GM21529 (cell line): ENCODE results near the gene PRAC2.

Experiments used
- ATAC-seq: cut with Tn5 transposase; IDR thresholded peaks from one replicate; pipeline ENCODE4 v1.9.1; 2021; ENCODE audit not compliant: unreplicated experiment

PRAC2 gene

DNA sequence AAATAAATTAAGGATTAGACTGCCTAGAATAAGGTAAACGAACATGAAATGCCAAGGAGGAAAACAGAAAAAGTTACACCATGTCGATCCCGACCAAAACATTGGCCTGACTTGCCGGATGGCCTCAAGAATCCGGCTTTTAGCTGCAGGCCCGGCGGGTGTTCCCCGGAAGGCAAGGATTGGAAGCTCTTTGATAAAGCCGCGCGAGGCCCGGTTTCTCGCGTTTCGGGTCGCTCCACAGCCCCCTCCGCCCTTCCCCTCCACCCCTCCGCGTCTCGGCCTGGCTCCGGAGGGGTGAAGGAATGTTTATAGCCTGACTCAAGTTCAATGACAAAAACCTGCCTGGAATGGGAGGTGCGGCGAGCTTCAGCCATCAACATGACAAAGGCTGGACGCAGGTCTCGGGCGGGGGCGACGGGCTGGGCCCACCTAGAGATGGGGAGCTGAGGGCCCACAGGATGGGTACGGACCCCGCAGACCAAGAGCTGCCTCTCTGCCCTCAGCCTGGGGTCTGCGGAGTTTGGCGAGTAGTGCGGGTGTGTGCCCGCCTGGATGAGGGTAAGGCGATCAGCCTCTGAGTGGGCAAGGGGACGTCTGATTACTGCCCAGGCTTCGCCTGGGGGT, 3.2 kb upstream of the PRAC2 start:
- no peak for ATAC-seq

DNA sequence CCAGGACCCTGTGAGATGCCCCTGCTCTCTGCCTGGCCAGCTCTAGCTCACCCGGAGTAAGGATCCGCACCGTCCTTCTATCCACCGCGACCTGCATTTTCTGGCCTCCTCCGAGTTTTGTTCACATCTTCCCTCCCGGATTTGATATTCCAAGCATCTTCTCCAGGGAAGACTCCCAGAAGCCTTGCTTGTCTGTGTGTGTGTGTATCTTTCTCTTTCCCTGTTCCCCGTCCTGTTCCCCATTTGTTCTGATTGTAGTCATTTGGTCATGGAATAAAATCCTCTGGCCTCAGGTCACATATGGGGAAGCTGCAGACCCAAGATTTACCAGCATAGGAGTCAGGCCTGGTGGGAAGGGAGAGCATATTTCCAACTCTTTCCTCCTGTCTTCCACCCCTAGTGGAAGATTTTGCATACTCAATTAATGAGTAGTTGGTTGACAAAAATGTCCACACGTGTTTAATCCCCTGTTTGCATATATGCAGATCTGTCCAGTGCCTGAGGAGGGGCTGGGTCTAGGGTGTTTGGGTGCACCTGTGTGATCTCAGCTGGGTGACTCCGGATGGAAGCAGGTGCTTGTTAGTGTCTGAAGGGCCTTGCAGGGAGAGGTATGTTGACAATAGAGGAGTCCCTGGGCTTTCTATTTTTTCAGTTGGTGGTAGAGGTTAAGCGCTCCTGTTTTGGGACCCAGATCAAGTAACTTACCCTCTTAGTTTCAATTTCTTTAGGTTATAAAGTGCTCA, 2.5 kb upstream of the PRAC2 start:
- ATAC-seq: no peak

GRCh38 chr17:48721009-48721402, 2.0 kb upstream of the PRAC2 start:
- no peak for ATAC-seq

- no peak for ATAC-seq
Measured at GRCh38 chr17:48722201-48722907, 631 bp upstream of the PRAC2 start, which contains the start of gene PRAC1. TSS of gene PRAC1 (minus strand) at chr17:48722518. CDS start at chr17:48722392, 126 bp downstream.

- ATAC-seq: no peak
Measured at GRCh38 chr17:48723423-48724250, 652 bp downstream of the PRAC2 start.

DNA sequence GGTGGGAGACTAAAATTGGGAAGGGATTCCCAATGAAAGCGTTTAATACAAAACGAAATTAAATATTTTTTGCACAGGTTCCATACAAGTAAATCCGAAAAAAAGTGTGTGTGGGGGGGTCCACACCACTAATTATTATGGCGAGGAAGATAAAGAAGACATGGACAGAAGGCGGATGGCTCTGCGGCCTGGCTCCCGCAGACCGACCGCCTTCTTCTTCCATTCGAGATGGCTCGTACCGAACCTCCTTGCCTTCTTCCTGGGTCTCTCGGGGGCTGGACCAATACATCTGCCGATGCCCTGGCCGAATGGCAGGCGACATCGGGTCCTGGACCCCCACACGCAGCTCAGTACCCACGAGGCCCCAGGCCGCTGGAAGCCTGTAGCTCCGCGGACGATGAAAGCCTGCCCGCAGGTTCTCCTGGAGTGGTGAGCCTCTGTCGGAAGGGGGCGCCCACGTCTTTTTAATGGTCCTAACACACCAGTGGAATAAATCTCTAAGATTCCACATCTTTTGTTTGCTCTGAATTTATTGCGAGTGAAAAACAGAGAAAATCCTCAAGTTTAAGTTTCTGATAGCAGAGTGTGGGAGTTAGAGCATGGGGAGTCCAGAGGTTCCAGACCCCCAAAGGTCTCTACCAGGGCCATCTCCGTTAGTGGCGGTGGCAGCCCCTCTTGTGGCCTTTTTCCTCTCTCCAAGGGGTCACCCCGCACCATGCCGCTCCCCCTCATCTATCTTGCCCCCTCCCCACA, 1.4 kb downstream of the PRAC2 start:
- no peak for ATAC-seq

GRCh38 chr17:48725004-48725287, 2.0 kb downstream of the PRAC2 start:
- ATAC-seq: no peak

DNA sequence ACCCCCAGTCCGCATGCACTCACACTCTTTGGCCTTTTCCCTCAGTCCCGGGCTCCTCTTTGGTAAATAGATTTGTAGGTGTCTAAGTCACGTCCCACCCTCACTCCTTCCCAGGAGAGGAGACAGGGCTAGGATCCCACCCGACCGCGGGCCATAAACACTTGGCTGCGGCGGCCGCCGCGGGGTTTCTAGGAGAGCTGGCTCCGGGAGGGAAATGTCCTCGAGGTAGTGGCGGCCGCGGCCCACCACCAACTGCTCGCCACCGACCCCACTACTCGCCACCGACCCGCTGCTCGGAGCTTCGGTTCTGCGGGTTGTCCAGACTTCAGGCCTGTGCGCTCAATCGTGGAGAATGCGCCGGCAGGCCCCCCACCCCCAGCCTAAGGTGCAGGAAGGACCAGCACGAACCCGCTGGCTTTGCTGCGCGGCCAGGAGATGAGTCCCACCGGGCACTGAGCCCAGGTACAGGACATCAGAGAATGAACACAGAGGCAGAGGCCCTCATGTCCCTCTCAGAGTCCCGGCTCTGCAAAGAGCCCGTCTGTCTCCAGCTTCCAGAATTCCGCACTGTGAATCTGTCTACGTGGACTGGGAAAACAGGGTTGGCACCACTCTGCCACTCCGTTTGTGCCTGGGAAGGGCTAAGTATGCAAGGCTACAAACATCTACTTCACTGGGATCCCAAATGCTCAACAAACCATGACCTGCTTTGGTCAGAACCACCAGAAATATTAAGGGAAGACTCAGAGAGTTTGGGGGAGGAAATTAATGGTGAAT, 2.5 kb downstream of the PRAC2 start:
- no peak for ATAC-seq

- no peak for ATAC-seq
Measured at GRCh38 chr17:48726114-48726915, 3.3 kb downstream of the PRAC2 start.

- no peak for ATAC-seq
Measured at GRCh38 chr17:48726916-48727286, 3.9 kb downstream of the PRAC2 start.

DNA sequence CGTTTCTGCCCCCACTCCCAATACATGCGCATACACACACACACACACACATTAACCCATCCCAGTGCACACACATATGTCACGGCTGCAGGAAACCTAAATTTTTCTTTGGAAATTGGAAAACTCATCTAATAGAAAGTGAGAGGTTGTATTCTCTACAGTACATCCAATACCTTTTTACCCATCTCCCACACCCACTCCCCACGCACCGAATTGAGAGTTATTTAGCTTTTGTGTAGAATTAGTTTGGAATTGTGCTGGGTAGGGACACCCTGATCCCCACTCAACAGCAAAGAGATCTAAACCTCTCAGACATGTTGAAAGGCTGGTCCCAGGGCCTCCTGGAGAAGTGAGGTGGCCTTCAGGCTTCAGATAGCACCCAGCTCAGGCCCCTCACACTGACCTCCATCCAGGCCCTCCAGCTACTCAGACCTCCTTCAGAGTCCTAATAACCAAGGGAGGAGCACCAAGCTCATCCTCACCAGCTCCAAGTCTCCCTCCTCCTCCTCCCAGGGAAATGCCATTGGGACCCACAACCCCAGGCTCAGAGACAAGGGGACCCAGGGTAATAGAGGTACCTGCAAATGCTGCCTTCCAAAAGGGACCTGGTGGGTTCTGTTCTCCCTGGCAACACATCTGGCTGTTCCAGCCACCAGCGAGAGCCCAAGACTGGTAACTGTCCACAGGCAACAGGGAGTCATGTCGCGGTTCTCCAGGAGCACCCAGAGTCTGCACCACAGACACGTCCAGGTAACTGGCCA, 4.6 kb downstream of the PRAC2 start:
- no peak for ATAC-seq

- no peak for ATAC-seq
Measured at GRCh38 chr17:48728232-48729231, 5.5 kb downstream of the PRAC2 start, which contains the start of gene HOXB13. TSS of gene HOXB13 (minus strand) at chr17:48728750. CDS start at chr17:48728593, 157 bp downstream.

GRCh38 chr17:48729335-48730239, 6.6 kb downstream of the PRAC2 start:
- no peak for ATAC-seq

- no peak for ATAC-seq
Measured at GRCh38 chr17:48730240-48730550, 7.2 kb downstream of the PRAC2 start.

- no peak for ATAC-seq
Measured at GRCh38 chr17:48731355-48731754, 8.4 kb downstream of the PRAC2 start.
